SK-N-MC (cell line): ENCODE results near the gene VAV3.
"Not testable (repeated sequence)": the region's sequence is repeated elsewhere in the genome, so short reads cannot be mapped to it uniquely, and the experiment has no call there.

Source experiments
- DNase-seq: peaks from one replicate; pipeline ENCODE4 v3.0.0-alpha.2; 2011; ENCODE audit warnings: low read depth, low spot score
- H3K27ac ChIP-seq: fragments of 200-600 bp; sonication (generic); 2 replicates; pipeline ENCODE4 v1.5.1; 2016; ENCODE audit warnings: mixed run types
- H3K36me3 ChIP-seq: fragments of 200-600 bp; sonication (generic); 2 replicates; pipeline ENCODE4 v1.6.1; 2017; ENCODE audit warnings: antibody characterized with exemption, low read length, mixed read lengths; ENCODE audit not compliant: insufficient read depth
- H3K4me3 ChIP-seq: fragments of 200-600 bp; sonication (generic); 2 replicates; pipeline ENCODE4 v1.5.1; 2016
- H3K9ac ChIP-seq: fragments of 200-600 bp; sonication (generic); 2 replicates; pipeline ENCODE4 v1.8.0; 2017; ENCODE audit warnings: mixed run types, mixed read lengths; ENCODE audit not compliant: insufficient read length
- H3K9me3 ChIP-seq: fragments of 200-600 bp; sonication (generic); 2 replicates; pipeline ENCODE4 v1.6.1; 2017; ENCODE audit warnings: low read depth, mild to moderate bottlenecking, antibody characterized with exemption, low read length, moderate library complexity, mixed read lengths
- EZH2 ChIP-seq: fragments of 200-600 bp; sonication (generic); IDR thresholded peaks from one replicate; pipeline ENCODE4 v1.6.1; 2017; ENCODE audit warnings: antibody characterized with exemption
- FOXP2 ChIP-seq: optimal IDR thresholded peaks from 2 replicates; pipeline ENCODE3; 2011; ENCODE audit warnings: mild to moderate bottlenecking, moderate library complexity; ENCODE audit not compliant: insufficient read depth; ENCODE audit errors: extremely low read length, control extremely low read depth
- POLR2AphosphoS5 ChIP-seq: IDR thresholded peaks from 2 replicates; pipeline ENCODE4 v1.6.1; 2012; ENCODE audit warnings: mild to moderate bottlenecking, low read depth, low read length, borderline replicate concordance

Gene VAV3

GRCh38 chr1:107760065-107760464, 204.9 kb downstream of the VAV3 start:
- no peaks in the 10 kb centered on the region for H3K9me3 ChIP-seq
- H3K4me3 ChIP-seq, result no peak overlapping the region
- H3K9ac ChIP-seq, result no peak overlapping the region
- TF ChIP-seq POLR2AphosphoS5, result no peak
- TF ChIP-seq EZH2, result no peak
- TF ChIP-seq FOXP2, result no peak
- no peak for DNase-seq
- H3K27ac ChIP-seq, result no peak overlapping the region
- H3K36me3 ChIP-seq, result no peaks in the 10 kb centered on the region

DNA sequence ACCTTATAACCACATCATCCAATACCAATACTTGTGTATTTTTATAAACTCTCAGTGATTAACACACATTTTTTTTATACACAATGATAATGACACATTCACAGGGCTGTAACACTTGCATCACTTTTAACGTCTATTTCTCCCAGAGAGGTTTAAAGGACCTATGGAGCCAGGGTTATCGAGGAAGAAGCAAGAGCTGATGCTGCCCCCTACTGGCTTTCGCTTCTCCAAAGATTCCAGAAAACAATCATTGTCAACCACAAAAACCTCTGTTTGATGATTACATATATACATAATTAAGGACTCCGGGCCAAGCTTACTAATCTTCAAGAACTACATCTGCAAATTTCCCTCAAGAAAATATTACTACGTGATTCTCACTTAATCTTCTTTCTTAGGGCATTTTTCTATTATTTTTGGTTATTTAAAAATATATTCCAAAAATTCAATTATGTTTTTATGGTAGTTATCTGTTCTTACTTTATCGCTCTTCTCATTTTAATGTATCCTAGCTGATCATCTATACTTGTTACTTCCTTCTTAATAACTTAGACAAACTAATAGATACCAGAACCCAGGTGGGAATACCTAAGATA, 214.5 kb downstream of the VAV3 start:
- no peaks in the 10 kb centered on the region for H3K36me3 ChIP-seq
- TF ChIP-seq POLR2AphosphoS5 (no peak), FOXP2 (no peak), EZH2 (no peak)
- peak overlapping the region; percentile 18 for H3K9ac ChIP-seq
- no peaks in the 10 kb centered on the region for H3K9me3 ChIP-seq
- peak overlapping the region; percentile 86 for H3K27ac ChIP-seq
- peak overlapping the region; percentile 59 for H3K4me3 ChIP-seq
- DNase-seq, result peak; percentile 87

DNA sequence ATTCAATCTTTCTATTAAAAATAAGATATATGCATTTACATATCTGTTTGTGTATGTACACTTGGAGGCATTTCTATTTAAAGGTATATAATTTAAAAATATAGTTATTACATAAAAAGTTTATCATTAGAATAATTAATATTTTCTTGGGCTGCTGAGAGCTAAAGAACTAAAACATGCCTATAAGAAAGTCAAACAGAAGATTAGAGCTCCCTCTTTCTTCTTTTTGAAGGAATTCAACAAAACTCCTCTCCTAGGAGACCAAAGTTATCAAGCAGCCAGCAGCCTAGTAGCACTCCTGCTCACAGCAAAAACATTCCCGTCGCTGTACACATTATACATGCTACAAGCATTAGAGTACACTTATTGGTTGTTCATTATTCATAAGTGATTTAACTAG, 216.4 kb downstream of the VAV3 start:
- Histone ChIP-seq H3K9ac (peak overlapping the region; percentile 43), H3K9me3 (no peaks in the 10 kb centered on the region), H3K36me3 (no peaks in the 10 kb centered on the region), H3K27ac (peak overlapping the region; percentile 86), H3K4me3 (no peak overlapping the region)
- DNase-seq, result peak; percentile 60
- TF ChIP-seq EZH2 (no peak), POLR2AphosphoS5 (no peak), FOXP2 (no peak)

GRCh38 chr1:107741242-107741641, 223.7 kb downstream of the VAV3 start:
- Histone ChIP-seq H3K27ac (no peak overlapping the region), H3K9me3 (no peaks in the 10 kb centered on the region), H3K4me3 (no peak overlapping the region), H3K36me3 (no peaks in the 10 kb centered on the region), H3K9ac (no peak overlapping the region)
- DNase-seq, result no peak
- no peak for TF ChIP-seq EZH2
- no peak for TF ChIP-seq POLR2AphosphoS5
- no peak for TF ChIP-seq FOXP2

GRCh38 chr1:107740579-107740978, 224.4 kb downstream of the VAV3 start:
- no peaks in the 10 kb centered on the region for H3K9me3 ChIP-seq
- H3K27ac ChIP-seq, result no peak overlapping the region
- TF ChIP-seq EZH2, result no peak
- no peaks in the 10 kb centered on the region for H3K36me3 ChIP-seq
- DNase-seq, result no peak
- no peak overlapping the region for H3K4me3 ChIP-seq
- H3K9ac ChIP-seq, result no peak overlapping the region

- Histone ChIP-seq H3K36me3 (no peaks in the 10 kb centered on the region), H3K27ac (no peak overlapping the region), H3K9ac (no peak overlapping the region), H3K9me3 (no peaks in the 10 kb centered on the region), H3K4me3 (no peak overlapping the region)
- TF ChIP-seq EZH2 (no peak), FOXP2 (no peak)
- DNase-seq, result no peak
These were observed 225.3 kb downstream of the VAV3 start for GRCh38 chr1:107739651-107740050.

- H3K4me3 ChIP-seq, result no peak overlapping the region
- peak overlapping the region; percentile 19; the same call in 1 of the 2 replicates for H3K27ac ChIP-seq
- H3K9ac ChIP-seq, result no peak overlapping the region
- no peaks in the 10 kb centered on the region for H3K9me3 ChIP-seq
- no peak for DNase-seq
- H3K36me3 ChIP-seq, result no peaks in the 10 kb centered on the region
- TF ChIP-seq POLR2AphosphoS5, result no peak
- no peak for TF ChIP-seq FOXP2
- no peak for TF ChIP-seq EZH2
These were observed 225.8 kb downstream of the VAV3 start for GRCh38 chr1:107739201-107739600.

- H3K4me3 ChIP-seq, H3K9me3 ChIP-seq, H3K36me3 ChIP-seq, DNase-seq, H3K9ac ChIP-seq, H3K27ac ChIP-seq: not testable (repeated sequence)
These were observed 231.6 kb downstream of the VAV3 start for GRCh38 chr1:107733401-107733800.

GRCh38 chr1:107727866-107728265, 237.1 kb downstream of the VAV3 start:
- Histone ChIP-seq H3K36me3 (no peaks in the 10 kb centered on the region), H3K4me3 (0 out of 2 replicates have a peak overlapping the region, but pooled peaks have one; percentile 31), H3K9ac (no peak overlapping the region), H3K27ac (no peak overlapping the region), H3K9me3 (no peaks in the 10 kb centered on the region)
- TF ChIP-seq POLR2AphosphoS5 (no peak), FOXP2 (no peak), EZH2 (no peak)
- DNase-seq, result no peak

- no peak overlapping the region for H3K9ac ChIP-seq
- no peaks in the 10 kb centered on the region for H3K9me3 ChIP-seq
- DNase-seq, result no peak
- no peak overlapping the region for H3K4me3 ChIP-seq
- TF ChIP-seq EZH2, result no peak
- no peak overlapping the region for H3K27ac ChIP-seq
- H3K36me3 ChIP-seq, result no peaks in the 10 kb centered on the region
These were observed 238.1 kb downstream of the VAV3 start for GRCh38 chr1:107726860-107727259.
